IMR-90 (cell line): ENCODE results near the gene FAR2. TPM values are rescaled to one million over a fixed set of nuclear protein-coding genes. Genes with fewer than 3 reads are reported as not detected.

Experiments used
- ATAC-seq: fragments of 200-7000 bp; cut with Tn5 transposase; 2 replicates; pipeline ENCODE4 v1.9.1; 2020; ENCODE audit warnings: low read depth, mild to moderate bottlenecking, moderate library complexity
- BruUV-seq: library from RNA; stranded (reverse); fragments of 400-500 nt; replicated peaks from 2 replicates; lab custom pipeline; 2021; lab: Mats Ljungman, UMichigan
- CTCF ChIA-PET: fragments of 300-600 bp; formaldehyde crosslinking; extraction: SDS; loops from one replicate; lab custom pipeline; 2021; ENCODE audit warnings: antibody characterized with exemption; lab: Yijun Ruan, JAX
- POLR2A ChIA-PET: fragments of 300-600 bp; sonication (Branson Sonifier 250); formaldehyde crosslinking; loops from one replicate; lab custom pipeline; 2022; ENCODE audit warnings: antibody characterized with exemption; ENCODE audit not compliant: unreplicated experiment; lab: Charles Lee
- DNase-seq: peaks from one replicate; pipeline ENCODE4 v3.0.0; 2013
- H2AFZ ChIP-seq: replicated peaks from 2 replicates; pipeline ENCODE3; 2013; ENCODE audit warnings: low read length, mild to moderate bottlenecking; ENCODE audit not compliant: poor library complexity
- H2AK5ac ChIP-seq: 2 replicates; pipeline ENCODE4 v1.6.1; 2013; ENCODE audit warnings: low read depth, low read length, inconsistent platforms
- H2AK9ac ChIP-seq: replicated peaks from 2 replicates; pipeline ENCODE3; 2013; ENCODE audit warnings: mild to moderate bottlenecking, low read depth, low read length, moderate library complexity; ENCODE audit not compliant: poor library complexity
- H2BK120ac ChIP-seq: 2 replicates; pipeline ENCODE4 v1.6.1; 2013; ENCODE audit warnings: low read depth, low read length, inconsistent platforms
- H2BK15ac ChIP-seq: 3 replicates; pipeline ENCODE4 v1.6.1; 2013; ENCODE audit warnings: low read depth, low read length, inconsistent platforms
- H2BK20ac ChIP-seq: 2 replicates; pipeline ENCODE4 v1.6.1; 2013; ENCODE audit warnings: low read depth, mild to moderate bottlenecking, inconsistent platforms, low read length, moderate library complexity
- H2BK5ac ChIP-seq: 2 replicates; pipeline ENCODE4 v1.6.1; 2013; ENCODE audit warnings: mild to moderate bottlenecking, low read depth, low read length, inconsistent platforms; ENCODE audit not compliant: poor library complexity, severe bottlenecking
- H3K14ac ChIP-seq: replicated peaks from 2 replicates; pipeline ENCODE4 v1.6.1; 2013; ENCODE audit warnings: low read depth, low read length, inconsistent platforms
- H3K18ac ChIP-seq: 2 replicates; pipeline ENCODE4 v1.6.1; 2013; ENCODE audit warnings: low read depth, low read length, control low read depth
- H3K23ac ChIP-seq: 2 replicates; pipeline ENCODE4 v1.6.1; 2013; ENCODE audit warnings: low read depth, low read length, inconsistent platforms
- H3K27ac ChIP-seq: 2 replicates; pipeline ENCODE4 v1.5.1; 2013; ENCODE audit warnings: mild to moderate bottlenecking, control low read depth, low read length; ENCODE audit not compliant: insufficient read depth
- H3K27me3 ChIP-seq: 2 replicates; pipeline ENCODE4 v1.6.1; 2013; ENCODE audit warnings: low read length; ENCODE audit not compliant: control insufficient read depth, insufficient read depth
- H3K36me3 ChIP-seq: 2 replicates; pipeline ENCODE4 v1.6.1; 2013; ENCODE audit warnings: low read length, mixed read lengths; ENCODE audit not compliant: control insufficient read depth, insufficient read depth
- H3K4ac ChIP-seq: 2 replicates; pipeline ENCODE4 v1.6.1; 2013; ENCODE audit warnings: low read depth, low read length, inconsistent platforms
- H3K4me1 ChIP-seq: 2 replicates; pipeline ENCODE4 v1.6.1; 2013; ENCODE audit warnings: low read length, mixed read lengths; ENCODE audit not compliant: control insufficient read depth, insufficient read depth
- H3K4me2 ChIP-seq: 2 replicates; pipeline ENCODE4 v1.6.1; 2013; ENCODE audit warnings: low read depth, mild to moderate bottlenecking, control low read depth, low read length, moderate library complexity
- H3K4me3 ChIP-seq: 2 replicates; pipeline ENCODE4 v1.5.1; 2013; ENCODE audit warnings: low read depth, mild to moderate bottlenecking, control low read depth, low read length, moderate library complexity; ENCODE audit not compliant: insufficient read depth
- H3K56ac ChIP-seq: 2 replicates; pipeline ENCODE4 v1.6.1; 2013; ENCODE audit warnings: low read length, inconsistent platforms; ENCODE audit not compliant: insufficient read depth; ENCODE audit errors: extremely low read depth
- H3K79me1 ChIP-seq, 2 experiments: 2 replicates each; pipeline ENCODE4 v1.6.1; 2013; ENCODE audit warnings: low read length in 2 of 2, inconsistent platforms in 1 of 2, low read depth in 1 of 2
- H3K9ac ChIP-seq: 2 replicates; pipeline ENCODE4 v1.6.1; 2013; ENCODE audit warnings: low read depth, low read length, control low read depth
- H3K9me1 ChIP-seq: 2 replicates; pipeline ENCODE4 v1.6.1; 2013; ENCODE audit warnings: low read length, inconsistent platforms; ENCODE audit not compliant: insufficient read depth
- H3K9me3 ChIP-seq: 2 replicates; pipeline ENCODE4 v1.6.1; 2013; ENCODE audit warnings: low read length; ENCODE audit not compliant: control insufficient read depth, insufficient read depth
- H4K20me1 ChIP-seq: 2 replicates; pipeline ENCODE4 v1.6.1; 2013; ENCODE audit warnings: low read length, inconsistent platforms; ENCODE audit not compliant: insufficient read depth
- H4K5ac ChIP-seq: 2 replicates; pipeline ENCODE4 v1.6.1; 2013; ENCODE audit warnings: mild to moderate bottlenecking, low read depth, low read length, control low read depth
- H4K8ac ChIP-seq, 2 experiments: 2 replicates each; pipeline ENCODE4 v1.6.1; 2013; ENCODE audit warnings: low read depth in 2 of 2, low read length in 2 of 2, control low read depth in 1 of 2, inconsistent platforms in 1 of 2
- H4K91ac ChIP-seq: 2 replicates; pipeline ENCODE4 v1.6.1; 2013; ENCODE audit warnings: low read depth, low read length, inconsistent platforms; ENCODE audit not compliant: insufficient read depth
- CEBPB ChIP-seq: IDR thresholded peaks from 2 replicates; pipeline ENCODE4 v1.6.1; 2012; ENCODE audit warnings: low read depth, low read length, improper control_type of control experiment
- CHD1 ChIP-seq: IDR thresholded peaks from 2 replicates; pipeline ENCODE4 v1.6.1; 2012; ENCODE audit warnings: low read depth, low read length, improper control_type of control experiment
- FOS ChIP-seq: fragments of 150-350 bp; IDR thresholded peaks from 2 replicates; pipeline ENCODE4 v1.6.1; 2016; ENCODE audit warnings: low read depth, low read length
- MXI1 ChIP-seq: IDR thresholded peaks from 2 replicates; pipeline ENCODE4 v1.6.1; 2012; ENCODE audit warnings: low read depth, mild to moderate bottlenecking, low read length, moderate library complexity, borderline replicate concordance
- POLR2A ChIP-seq: IDR thresholded peaks from 2 replicates; pipeline ENCODE4 v1.6.1; 2012; ENCODE audit warnings: mild to moderate bottlenecking, low read depth, low read length
- RCOR1 ChIP-seq: IDR thresholded peaks from 2 replicates; pipeline ENCODE4 v1.6.1; 2012; ENCODE audit warnings: mild to moderate bottlenecking, low read length, improper control_type of control experiment; ENCODE audit not compliant: insufficient replicate concordance
- SMC3 ChIP-seq: fragments of 150-350 bp; IDR thresholded peaks from 2 replicates; pipeline ENCODE4 v1.6.1; 2016; ENCODE audit warnings: low read depth, mild to moderate bottlenecking, antibody characterized with exemption, low read length, moderate library complexity
- WGBS, 2 experiments: methylation state at CpG; one replicate each; pipeline versions ENCODE4 v1.1.5 to v1.1.7; 2013; ENCODE audit warnings: missing lambda C conversion rate in 2 of 2; ENCODE audit not compliant: insufficient read length in 1 of 2; ENCODE audit errors: extremely low coverage in 2 of 2; 5-methylcytosine and 5-hydroxymethylcytosine counted together
- dilution Hi-C: fragments of 300-500 bp; cut with HindIII; formaldehyde crosslinking; loops from one replicate; pipeline ENCODE4 v1.14.3; 2018; ENCODE audit warnings: low sequenced_read_pairs; ENCODE audit not compliant: unreplicated experiment
- in situ Hi-C: fragments of 300-500 bp; cut with MboI; formaldehyde crosslinking; loops from 3 replicates; pipeline ENCODE4 v1.14.3; 2019; ENCODE audit warnings: low sequenced_read_pairs, inconsistent platforms, mixed read lengths
- intact Hi-C: fragments of 100-400 bp; cut with micrococcal nuclease; formaldehyde crosslinking; loops from 2 replicates; pipeline ENCODE4 v1.10.0; 2022
- polyA plus RNA-seq, 3 experiments: library from polyadenylated mRNA; depleted of rRNA; stranded (reverse); fragments of >200 nt; gene quantifications; 2 replicates each; pipeline ENCODE4 v1.2.3, GENCODE V29; 2012; ENCODE audit warnings: low replicate concordance in 1 of 3
- total RNA-seq: library from RNA; depleted of rRNA; stranded (reverse); fragments of >200 nt; gene quantifications from 2 replicates; pipeline ENCODE4 v1.2.3, GENCODE V29; 2012
- TF ChIP-seq, protein P1 (sequence below): conservative IDR thresholded peaks from 2 replicates; pipeline ENCODE4 v1.5.1; 2012; ENCODE audit warnings: mild to moderate bottlenecking, low read depth, low read length, improper control_type of control experiment
- TF ChIP-seq, protein P2 (sequence below): fragments of 150-350 bp; IDR thresholded peaks from 2 replicates; pipeline ENCODE4 v1.6.1; 2016; ENCODE audit warnings: low read depth, mild to moderate bottlenecking, low read length, moderate library complexity, borderline replicate concordance
- TF ChIP-seq, protein P3 (sequence below): fragments of 150-350 bp; IDR thresholded peaks from 2 replicates; pipeline ENCODE4 v1.6.1; 2017; ENCODE audit warnings: mild to moderate bottlenecking, antibody characterized with exemption, low read length, low read depth

The FAR2 gene
- total and polyA plus RNA-seq, 2 of the 4 experiments (the other 2 are of a cell fraction), result 1.1 to 2.0 TPM

DNA sequence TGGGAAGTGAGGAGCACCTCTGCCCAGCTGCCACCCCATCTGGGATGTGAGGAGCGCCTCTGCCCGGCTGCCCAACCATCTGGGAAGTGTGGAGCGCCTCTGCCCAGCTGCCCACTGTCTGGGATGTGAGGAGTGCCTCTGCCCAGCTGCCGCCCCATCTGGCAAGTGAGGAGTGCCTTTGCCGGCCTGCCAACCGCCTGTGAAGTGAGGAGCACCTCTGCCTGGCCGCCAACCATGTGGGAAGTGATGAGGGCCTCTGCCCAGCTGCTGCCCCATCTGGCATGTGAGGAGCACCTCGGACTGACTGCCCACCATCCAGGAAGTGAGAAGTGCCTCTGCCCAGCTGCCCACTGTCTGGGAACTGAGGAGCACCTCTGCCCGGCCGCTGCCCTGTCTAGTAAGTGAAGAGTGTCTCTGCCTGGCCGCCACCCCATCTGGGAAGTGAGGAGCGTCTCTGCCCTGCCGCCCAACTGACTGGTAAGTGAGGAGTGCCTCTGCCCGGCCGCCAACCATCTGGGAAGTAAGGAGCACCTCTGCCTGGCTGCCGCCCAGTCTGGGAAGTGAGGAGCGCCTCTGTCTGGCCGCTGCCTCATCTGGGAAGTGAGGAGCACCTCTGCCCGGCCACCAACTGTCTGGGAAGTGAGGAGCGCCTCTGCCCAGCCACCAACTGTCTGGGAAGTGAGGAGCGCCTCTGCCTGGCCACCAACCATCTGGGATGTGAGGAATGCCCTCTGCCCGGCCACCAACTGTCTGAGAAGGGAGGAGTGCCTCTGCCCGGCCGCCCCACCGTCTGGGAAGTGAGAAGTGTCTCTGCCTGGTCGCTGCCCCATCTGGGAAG lies 22.6 kb downstream of the FAR2 start:
- Histone ChIP-seq H3K36me3 (no peaks in the 10 kb centered on the region), H2BK15ac (no peak overlapping the region), H3K14ac (no peak overlapping the region), H4K5ac (no peak overlapping the region), H4K20me1 (no peaks in the 10 kb centered on the region), H3K79me1 (no peaks in the 10 kb centered on the region), H3K9me3 (peaks cover 8% of the 10 kb centered on the region; the same call in 1 of the 2 replicates), H2AFZ (no peak overlapping the region), H3K27me3 (no peaks in the 10 kb centered on the region), H3K18ac (no peak overlapping the region), H2BK120ac (no peak overlapping the region), H2AK9ac (no peak overlapping the region), H3K4me3 (no peak overlapping the region), H4K91ac (no peak overlapping the region), H2BK5ac (no peak overlapping the region), H3K4me2 (no peak overlapping the region), H2AK5ac (no peak overlapping the region), H3K9ac (no peak overlapping the region), H4K8ac (no peak overlapping the region), H3K27ac (no peak overlapping the region), H2BK20ac (no peak overlapping the region), H3K4me1 (peaks cover 2% of the 10 kb centered on the region), H3K4ac (no peak overlapping the region), H3K23ac (no peak overlapping the region), H3K9me1 (no peaks in the 10 kb centered on the region), H3K56ac (no peak overlapping the region)
- WGBS, 2 experiments, result 80% methylated on average over 3 of the region's 26 CpGs; no CpG with 5 or more reads in 1 of the 2 experiments
- DNase-seq, result no peak
- no TSS peak for BruUV-seq
- intact Hi-C loops (no loop called here), in situ Hi-C loops (no loop called here), dilution Hi-C loops (no loop called here)
- CTCF ChIA-PET, result no interaction called here
- POLR2A ChIA-PET, result no interaction called here
- TF ChIP-seq, protein P1, sequence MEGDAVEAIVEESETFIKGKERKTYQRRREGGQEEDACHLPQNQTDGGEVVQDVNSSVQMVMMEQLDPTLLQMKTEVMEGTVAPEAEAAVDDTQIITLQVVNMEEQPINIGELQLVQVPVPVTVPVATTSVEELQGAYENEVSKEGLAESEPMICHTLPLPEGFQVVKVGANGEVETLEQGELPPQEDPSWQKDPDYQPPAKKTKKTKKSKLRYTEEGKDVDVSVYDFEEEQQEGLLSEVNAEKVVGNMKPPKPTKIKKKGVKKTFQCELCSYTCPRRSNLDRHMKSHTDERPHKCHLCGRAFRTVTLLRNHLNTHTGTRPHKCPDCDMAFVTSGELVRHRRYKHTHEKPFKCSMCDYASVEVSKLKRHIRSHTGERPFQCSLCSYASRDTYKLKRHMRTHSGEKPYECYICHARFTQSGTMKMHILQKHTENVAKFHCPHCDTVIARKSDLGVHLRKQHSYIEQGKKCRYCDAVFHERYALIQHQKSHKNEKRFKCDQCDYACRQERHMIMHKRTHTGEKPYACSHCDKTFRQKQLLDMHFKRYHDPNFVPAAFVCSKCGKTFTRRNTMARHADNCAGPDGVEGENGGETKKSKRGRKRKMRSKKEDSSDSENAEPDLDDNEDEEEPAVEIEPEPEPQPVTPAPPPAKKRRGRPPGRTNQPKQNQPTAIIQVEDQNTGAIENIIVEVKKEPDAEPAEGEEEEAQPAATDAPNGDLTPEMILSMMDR, result no peak
- TF ChIP-seq CEBPB, result no peak
- no peak for TF ChIP-seq RCOR1
- no peak for TF ChIP-seq SMC3
- TF ChIP-seq FOS, result no peak
- TF ChIP-seq MXI1, result no peak
- TF ChIP-seq CHD1, result no peak
- TF ChIP-seq POLR2A, result no peak
- TF ChIP-seq, protein P2, sequence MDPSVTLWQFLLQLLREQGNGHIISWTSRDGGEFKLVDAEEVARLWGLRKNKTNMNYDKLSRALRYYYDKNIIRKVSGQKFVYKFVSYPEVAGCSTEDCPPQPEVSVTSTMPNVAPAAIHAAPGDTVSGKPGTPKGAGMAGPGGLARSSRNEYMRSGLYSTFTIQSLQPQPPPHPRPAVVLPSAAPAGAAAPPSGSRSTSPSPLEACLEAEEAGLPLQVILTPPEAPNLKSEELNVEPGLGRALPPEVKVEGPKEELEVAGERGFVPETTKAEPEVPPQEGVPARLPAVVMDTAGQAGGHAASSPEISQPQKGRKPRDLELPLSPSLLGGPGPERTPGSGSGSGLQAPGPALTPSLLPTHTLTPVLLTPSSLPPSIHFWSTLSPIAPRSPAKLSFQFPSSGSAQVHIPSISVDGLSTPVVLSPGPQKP, result no peak
- TF ChIP-seq, protein P3, sequence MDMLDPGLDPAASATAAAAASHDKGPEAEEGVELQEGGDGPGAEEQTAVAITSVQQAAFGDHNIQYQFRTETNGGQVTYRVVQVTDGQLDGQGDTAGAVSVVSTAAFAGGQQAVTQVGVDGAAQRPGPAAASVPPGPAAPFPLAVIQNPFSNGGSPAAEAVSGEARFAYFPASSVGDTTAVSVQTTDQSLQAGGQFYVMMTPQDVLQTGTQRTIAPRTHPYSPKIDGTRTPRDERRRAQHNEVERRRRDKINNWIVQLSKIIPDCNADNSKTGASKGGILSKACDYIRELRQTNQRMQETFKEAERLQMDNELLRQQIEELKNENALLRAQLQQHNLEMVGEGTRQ, result no peak
- no peak for ATAC-seq
